NOMO-1 treated with DMSO at 0.1 percent for 48 hours (cell line): Measurements from ENCODE around the gene ACAP1.
"Not testable (repeated sequence)": the region's sequence is repeated elsewhere in the genome, so short reads cannot be mapped to it uniquely, and the experiment has no call there.

ENCODE experiments used
- DNase-seq: peaks from one replicate; lab custom pipeline; 2025; ENCODE audit not compliant: unreplicated experiment; lab: John Stamatoyannopoulos, UW

ACAP1 gene

DNA sequence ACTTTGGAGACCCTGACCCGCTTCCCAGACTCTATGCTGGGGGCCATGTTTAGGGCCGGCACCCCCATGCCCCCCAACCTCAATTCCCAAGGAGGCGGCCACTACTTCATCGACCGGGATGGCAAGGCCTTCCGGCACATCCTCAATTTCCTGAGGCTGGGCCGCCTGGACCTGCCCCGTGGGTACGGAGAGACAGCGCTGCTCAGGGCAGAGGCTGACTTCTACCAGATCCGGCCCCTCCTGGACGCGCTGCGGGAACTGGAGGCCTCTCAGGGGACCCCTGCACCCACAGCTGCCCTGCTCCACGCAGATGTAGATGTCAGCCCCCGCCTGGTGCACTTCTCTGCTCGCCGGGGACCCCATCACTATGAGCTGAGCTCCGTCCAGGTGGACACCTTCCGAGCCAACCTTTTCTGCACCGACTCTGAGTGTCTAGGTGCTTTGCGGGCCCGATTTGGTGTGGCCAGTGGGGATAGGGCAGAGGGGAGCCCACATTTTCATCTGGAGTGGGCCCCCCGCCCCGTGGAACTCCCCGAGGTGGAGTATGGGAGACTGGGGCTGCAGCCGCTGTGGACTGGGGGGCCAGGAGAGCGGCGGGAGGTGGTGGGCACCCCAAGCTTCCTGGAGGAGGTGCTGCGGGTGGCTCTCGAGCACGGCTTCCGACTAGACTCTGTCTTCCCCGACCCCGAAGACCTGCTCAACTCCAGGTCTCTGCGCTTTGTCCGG, 16.7 kb downstream of the ACAP1 start:
- DNase-seq, result no peak

DNA sequence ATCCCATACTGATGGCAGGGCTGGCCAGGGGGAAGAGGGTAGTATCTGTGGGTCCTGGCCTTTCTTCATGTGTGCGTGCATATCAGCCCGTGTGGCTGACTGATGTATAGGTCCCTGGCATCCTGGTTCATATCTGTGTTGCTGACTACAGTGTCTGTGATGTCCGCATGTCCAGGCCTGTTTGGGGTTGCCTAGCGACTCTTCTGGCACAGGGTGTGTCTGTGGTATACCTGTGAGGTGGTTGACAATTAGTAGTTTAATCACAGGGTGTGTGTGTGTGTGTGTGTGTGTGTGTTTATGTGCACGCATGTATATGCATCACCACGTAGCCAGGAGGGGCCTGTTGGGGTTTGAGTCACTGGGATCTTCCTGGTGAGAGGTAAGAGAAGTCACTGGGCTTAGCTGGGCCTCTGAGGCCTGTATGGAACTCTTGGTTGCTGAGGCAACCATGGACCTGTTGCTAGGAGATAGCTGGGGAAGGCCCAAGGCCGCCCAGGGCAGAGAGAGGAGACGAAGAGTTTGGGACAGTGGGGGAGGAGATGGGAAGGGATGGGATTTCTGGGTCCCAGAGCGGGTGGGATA, 18.0 kb downstream of the ACAP1 start:
- no peak for DNase-seq

DNA sequence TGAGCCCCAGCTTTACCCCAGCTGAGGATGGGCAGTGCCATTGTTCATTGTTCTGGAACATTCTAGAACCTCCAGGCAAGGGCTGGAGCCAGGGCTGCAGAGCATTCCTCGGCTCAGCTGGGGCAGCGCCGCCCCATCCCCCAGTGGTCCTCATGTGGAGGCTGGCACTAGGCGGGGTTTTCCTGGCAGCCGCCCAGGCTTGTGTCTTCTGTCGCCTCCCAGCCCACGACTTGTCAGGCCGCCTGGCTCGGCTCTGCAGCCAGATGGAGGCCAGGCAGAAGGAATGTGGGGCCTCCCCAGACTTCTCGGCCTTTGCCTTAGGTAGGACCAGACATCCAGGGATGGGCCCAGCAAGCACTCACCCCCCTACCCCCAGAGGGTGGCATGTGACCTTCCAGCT, 18.7 kb downstream of the ACAP1 start, which contains the start of gene TMEM95:
Gene TMEM95, plus strand, starts transcription at position 104 of the 400 bp plus-strand sequence. Its CDS starts 49 bp downstream, at position 153.
- DNase-seq, result no peak

DNA sequence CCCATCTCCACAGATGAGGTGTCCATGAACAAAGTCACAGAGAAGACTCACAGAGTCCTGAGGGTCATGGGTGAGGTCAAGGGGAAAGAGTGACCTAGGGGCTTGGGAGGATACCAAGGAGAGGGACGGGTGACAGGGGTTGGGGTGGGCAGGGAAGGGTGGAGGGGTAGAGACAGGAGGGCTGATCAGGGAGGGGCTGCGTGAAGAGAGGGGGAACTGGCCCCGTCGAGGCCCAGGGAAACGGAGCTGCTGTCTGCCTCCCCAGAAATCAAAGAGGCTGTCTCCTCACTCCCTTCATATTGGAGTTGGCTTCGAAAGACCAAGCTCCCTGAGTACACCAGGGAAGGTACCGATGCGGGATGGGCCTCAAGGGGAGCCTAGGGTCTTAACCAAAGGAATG, 19.2 kb downstream of the ACAP1 start:
- DNase-seq, result no peak

DNA sequence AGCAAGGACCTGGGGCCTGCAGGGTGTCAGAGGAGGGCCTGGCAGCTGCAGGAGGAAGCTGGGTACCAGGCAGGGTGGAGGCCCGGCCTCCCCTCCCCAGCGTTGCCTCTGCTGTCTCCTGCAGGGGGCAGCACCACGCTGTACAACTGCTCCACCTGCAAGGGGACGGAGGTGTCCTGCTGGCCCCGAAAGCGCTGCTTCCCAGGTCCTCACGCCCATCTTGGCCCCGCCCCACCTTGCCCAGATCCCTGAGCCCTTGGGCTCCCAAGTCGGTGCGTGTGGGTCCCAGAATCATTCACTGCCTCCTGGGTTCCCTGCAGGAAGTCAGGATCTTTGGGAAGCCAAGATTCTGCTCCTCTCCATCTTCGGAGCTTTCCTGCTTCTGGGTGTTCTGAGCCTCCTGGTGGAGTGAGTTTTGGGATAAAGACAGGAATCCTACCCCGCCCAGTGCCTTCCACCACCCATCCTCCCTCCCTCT, 19.8 kb downstream of the ACAP1 start:
- DNase-seq, result peak; percentile 60

DNA sequence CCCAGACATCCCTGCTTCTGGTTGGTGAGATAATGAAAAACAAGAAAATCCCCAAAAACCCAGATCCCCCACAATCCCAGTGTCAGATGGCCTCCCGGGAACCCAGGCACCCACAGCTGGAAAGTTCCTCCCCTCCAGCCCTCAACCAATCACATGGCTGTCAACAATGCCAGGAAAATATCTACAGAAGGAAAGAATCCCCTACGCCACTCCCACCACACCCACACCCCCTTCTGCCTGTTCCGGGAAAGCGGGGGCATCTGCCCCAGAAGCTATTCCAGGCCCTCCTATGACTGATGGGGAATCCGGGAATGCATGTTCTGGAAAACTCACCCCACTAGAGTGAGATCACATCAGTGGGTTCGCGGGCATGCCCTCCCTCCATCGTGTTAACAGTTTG, 20.4 kb downstream of the ACAP1 start:
- no peak for DNase-seq

DNA sequence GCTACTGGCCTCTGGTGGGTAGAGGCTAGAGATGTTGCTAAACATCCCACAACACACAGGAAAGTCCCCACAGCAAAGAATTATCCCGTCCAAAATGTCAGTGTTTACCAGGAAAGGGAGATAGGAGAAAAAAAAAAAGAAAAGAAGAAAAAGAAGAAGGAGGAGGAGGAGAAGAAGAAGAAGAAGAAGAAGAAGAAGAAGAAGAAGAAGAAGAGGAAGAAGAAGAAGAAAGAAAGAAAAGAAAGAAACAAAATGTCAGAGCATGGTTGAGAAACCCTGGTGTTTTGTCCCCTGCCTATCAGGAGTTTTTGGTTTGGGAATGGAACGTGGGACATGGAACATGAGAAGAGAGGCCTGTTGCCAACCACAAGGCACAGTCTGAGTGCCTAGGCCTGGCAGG, 21.1 kb downstream of the ACAP1 start:
- no peak for DNase-seq

DNA sequence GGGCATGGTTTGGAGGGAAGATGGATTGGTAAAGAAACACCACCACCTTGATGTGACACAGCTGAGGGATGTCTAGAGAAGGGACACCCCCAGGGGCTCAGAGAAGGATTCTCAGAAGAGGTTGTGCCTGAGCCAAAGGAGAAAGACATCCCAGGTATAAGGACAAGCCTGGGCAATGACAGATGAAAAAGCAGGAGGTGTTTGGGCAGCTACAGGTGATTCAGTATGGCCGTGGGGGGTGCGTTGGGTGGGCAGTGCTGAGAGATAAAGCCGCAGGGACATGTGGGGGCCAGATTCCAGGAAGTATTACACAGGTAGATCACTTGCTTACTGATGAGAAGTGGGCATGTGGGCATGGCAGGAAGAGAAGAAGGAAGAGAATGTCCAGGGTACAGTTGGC, 25.6 kb downstream of the ACAP1 start:
- DNase-seq, result no peak

DNA sequence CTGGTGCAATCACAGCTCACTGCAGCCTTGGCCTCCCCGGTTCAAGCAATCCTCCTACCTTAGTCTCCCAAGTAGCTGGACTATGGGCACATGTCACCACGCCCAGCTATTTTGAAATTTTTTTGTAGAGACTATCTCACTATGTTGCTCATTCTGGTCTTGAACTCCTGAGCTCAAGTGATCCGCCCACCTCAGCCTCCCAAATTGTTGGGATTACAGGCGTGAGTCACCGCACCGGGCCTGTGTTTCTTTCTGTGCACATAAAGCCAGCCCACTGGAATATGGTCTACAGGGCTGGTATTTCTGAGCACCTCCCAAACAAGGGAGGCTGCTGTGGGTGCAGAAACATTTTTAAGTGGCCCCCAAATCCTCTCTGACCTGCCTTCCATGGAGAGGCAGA, 27.0 kb downstream of the ACAP1 start:
- no peak for DNase-seq

DNA sequence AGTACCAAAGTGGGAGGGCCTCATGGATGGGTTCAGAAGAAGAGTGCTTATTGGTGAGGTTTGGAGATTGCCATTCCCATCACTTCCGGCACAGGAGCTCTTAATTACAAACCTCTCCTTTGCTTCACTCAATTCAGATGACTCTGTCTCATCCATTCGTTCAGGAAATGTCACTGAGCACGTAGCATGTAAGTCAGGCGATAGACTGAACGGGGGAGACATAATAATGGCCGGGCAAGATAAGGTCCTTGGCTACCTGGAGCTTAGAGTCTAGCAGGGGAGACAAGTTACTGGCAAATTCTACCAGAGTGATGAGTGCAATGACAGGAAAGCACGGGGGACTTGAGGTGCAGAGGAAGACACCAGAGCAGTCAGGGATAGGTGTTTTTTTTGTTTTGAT, 29.6 kb downstream of the ACAP1 start:
- not testable (repeated sequence) for DNase-seq

DNA sequence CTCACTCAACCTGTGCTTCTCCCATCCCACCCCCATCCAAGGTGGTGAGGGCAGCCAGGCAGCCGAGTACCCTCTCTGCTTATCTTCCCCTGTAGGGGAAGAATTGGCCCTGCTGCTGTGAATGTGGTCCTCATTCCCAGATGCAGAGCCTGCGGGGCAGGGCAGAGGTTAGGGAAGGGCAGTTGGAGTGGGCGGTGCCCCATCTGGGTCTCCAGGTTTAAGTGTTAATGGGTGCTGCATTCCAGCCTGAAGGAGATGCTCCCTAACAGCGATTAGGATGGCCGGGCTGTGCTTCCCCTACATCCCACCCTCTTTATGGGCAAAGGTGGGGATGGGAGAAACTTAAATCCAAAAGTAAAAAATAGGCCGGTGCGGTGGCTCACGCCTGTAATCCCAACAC, 30.8 kb downstream of the ACAP1 start:
- no peak for DNase-seq

DNA sequence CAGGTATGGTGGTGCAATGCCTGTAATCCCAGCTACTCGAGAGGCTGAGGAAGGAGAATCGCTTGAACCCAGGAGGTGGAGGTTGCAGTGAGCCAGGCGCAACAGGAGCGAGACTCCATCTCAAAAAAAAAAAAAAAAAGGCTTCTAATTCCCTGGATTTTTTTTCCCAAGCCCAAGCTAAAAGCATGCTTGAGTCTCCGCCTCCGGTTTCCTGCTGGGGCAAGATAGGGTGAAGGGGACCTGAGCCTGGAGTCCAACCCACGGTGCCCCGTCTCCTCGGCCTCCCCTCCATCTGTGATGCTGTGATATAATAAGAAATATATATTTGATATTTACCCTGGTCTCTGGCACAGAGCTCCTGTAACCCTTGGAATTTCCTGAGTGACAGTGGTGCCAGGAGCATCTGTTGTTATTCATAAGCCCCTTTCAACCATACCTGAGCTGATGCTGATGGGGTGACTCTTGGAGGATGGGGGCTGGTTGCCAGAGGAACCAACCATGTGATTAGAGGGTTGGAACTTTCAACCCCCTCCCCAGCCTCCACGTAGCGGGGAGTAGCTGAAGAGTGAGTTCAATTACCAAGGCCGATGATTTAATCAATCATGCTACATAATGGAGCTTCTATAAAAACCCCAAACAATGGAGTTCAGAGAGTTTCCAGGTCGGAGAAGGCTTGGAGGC, 31.7 kb downstream of the ACAP1 start:
- DNase-seq, result no peak

DNA sequence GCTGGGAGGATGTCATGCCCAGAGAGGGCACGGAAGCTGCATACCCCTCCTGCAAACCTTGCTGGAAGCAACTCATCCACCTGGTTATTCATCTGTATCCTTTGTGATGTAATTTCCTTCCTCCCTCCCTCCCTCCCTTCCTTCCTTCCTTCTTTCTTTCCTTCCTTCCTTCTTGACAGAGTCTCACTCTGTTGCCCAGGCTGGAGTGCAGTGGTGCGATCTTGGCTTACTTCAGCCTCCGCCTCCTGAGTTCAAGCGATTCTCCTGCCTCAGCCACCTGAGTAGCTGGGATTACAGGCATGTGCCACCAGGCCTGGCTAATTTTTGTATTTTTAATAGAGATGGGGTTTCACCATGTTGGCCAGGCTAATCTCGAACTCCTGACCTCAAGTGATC, 32.3 kb downstream of the ACAP1 start:
- not testable (repeated sequence) for DNase-seq

DNA sequence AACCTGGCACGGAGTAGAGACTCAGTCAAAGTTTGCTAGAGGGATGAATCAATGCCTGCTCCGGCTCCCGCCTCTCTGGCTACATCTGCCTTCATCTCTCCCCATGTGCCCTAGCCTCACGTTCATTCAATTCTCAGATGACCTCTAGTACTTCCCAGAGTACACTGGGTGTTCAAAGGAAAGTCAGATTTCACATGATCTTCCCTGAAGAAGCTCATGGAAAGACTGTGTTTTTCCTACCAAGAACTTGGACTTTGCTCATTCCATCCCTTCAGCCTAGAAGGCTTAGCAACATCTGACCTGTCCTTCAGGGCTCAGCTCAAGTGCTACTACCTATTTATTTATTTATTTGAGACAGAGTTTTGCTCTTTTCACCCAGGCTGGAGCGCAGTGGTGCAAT, 33.5 kb downstream of the ACAP1 start:
- DNase-seq, result no peak

DNA sequence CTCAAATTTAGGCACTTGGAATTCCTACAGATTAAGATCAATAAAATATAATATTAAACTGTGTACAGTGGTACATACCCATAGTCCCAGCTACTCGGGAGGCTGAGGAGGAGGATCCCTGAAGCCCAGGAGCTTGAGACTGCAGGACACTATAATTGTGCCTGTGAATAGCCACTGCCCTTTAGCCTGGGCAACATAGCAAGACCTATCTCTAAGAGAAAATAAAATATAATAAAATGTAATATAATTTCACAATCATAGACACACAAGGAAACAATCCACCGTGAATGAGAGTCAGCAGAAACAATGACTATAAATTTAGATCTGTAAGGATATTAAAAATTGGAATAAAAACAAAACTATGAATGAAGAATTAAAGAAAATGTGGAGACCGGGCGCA, 34.5 kb downstream of the ACAP1 start:
- no peak for DNase-seq

DNA sequence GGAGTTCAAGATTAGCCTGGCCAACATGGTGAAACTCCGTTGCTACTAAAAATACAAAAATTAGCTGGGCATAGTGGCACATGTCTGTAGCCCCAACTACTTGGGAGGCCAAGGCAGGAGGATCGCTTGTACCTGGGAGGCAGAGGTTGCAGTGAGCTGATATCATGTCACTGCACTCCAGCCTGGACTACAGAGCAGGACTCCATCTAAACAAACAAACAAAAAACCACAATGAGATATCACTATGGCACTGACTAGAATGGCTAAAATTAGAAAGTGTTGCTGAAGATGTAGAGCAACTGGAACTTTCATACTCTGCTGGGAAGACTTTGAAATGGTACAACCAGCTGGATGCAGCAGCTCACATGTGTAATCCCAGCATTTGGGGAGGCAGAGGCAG, 38.0 kb downstream of the ACAP1 start:
- DNase-seq, result no peak

DNA sequence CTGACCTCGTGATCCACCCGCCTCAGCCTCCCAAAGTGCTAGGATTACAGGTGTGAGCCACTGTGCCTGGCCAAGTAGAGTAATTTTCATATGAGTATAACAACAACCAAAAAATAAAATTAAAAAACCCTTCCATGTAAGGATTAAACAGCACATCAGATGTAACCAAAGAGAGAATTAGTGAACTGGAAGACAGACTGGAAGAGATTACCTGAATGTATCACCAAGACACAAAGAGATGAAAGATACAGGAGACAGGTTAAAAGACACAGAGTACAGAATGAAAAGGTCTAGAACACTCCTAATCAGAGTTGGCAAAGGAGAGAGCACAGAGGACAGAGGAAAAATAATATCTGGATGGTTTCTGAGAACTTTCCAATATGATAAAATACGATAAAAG, 42.8 kb downstream of the ACAP1 start:
- DNase-seq, result no peak

DNA sequence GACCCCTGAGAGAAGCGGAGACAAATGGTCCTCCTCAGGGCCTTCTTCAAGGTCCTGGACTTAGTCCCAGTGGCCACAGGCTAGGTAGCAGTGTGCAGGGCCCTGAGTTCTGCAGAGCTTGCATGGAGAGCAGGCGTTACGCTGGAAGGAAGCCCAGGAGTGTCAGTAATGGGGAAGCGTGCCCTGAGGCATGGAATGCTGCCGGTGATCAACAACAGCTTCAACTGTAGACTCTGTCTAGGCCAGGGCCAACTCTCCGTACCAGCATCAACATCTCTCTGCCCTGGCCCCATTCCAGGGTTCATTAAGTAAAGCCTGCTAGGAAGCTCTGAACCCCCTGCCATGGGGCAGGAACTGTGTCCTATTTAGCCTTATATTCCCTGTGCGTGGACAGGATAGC, 44.0 kb downstream of the ACAP1 start:
- DNase-seq, result no peak

DNA sequence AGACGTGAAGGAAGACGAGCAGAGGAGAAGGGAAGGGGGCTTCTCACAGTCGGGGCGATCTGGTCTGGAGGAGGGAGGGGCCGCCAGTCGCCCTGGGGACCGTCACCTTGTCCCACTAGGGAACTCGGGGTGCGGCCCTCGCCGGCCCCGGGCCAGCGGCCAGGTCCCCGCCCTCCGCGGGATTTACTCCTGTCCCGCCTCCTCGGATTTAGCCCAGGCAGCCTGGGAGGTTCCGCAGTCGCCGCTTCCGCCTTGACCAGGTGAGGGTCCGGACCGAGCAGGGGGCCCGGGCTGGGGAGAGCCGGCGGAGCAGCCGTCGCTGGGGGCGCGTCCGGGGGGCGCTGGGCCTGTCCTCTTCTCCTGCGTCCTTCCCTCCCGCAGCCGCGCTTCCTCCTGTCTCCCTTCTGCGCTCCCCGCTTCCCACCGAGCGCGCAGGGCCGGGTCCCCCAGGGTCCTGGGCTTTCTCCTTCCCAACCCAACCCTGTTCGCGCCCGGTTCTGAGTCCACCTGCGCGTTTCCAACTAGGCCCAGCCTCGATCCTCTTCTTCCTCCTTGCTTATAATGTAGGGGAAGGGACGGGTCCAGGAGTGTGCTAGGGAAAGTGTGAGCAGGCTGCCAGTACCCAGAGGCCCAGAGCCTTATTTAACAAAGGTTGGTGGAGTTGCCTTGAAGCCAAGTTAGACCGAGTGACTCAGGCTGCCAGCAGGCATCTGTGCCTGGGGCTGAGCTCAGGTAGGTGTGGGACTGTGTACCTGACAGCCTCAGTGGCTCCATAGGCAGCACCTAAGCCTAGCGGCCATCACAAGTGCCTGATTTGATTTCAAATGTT, 44.7 kb downstream of the ACAP1 start, which contains the start of gene TNK1:
Gene TNK1, plus strand, starts transcription at position 235 of the 829 bp plus-strand sequence. CDS start 1,838 bp downstream, outside the sequence.
- DNase-seq, result no peak

DNA sequence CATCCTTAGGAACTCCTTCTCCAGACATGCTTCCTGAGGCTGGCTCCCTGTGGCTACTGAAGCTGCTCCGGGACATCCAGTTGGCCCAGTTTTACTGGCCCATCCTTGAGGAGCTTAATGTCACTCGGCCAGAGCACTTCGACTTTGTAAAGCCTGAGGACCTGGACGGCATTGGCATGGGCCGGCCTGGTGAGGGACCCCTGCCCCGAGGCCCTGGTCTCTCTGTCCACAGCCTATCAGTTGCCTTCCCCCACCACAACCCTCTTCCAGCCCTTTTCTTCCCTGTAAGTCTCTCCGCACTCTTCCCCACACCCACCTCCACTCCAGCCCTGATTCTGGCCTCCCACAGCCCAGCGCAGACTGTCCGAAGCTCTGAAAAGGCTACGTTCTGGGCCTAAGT, 46.6 kb downstream of the ACAP1 start:
- DNase-seq, result no peak

DNA sequence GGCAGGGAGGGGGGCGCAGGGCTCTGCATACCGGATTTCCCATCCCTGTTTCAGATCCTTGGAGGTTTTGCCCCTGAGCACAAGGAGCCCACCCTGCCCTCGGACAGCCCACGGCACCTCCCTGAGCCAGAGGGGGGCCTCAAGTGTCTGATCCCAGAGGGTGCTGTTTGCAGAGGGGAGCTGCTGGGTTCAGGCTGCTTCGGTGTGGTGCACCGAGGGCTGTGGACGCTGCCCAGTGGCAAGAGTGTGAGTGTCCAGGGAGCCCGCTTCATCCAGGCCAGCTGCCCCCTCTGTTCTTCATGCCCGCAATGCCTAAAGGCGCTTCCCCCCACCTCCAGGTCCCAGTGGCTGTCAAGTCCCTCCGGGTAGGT, 47.0 kb downstream of the ACAP1 start:
- DNase-seq, result no peak
